IMR-90 (cell line): Measurements from ENCODE around the gene NEGR1.

Source experiments
- CHD1 ChIP-seq: IDR thresholded peaks from 2 replicates; pipeline ENCODE4 v1.6.1; 2012; ENCODE audit warnings: low read depth, low read length, improper control_type of control experiment
- CTCF ChIP-seq: conservative IDR thresholded peaks from 2 replicates; pipeline ENCODE4 v1.5.1; 2012; ENCODE audit warnings: mild to moderate bottlenecking, low read depth, low read length, improper control_type of control experiment
- FOS ChIP-seq: fragments of 150-350 bp; IDR thresholded peaks from 2 replicates; pipeline ENCODE4 v1.6.1; 2016; ENCODE audit warnings: low read depth, low read length
- MAFK ChIP-seq: IDR thresholded peaks from 2 replicates; pipeline ENCODE4 v1.6.1; 2012; ENCODE audit warnings: low read depth, low read length, improper control_type of control experiment
- MXI1 ChIP-seq: IDR thresholded peaks from 2 replicates; pipeline ENCODE4 v1.6.1; 2012; ENCODE audit warnings: low read depth, mild to moderate bottlenecking, low read length, moderate library complexity, borderline replicate concordance
- POLR2A ChIP-seq: IDR thresholded peaks from 2 replicates; pipeline ENCODE4 v1.6.1; 2012; ENCODE audit warnings: mild to moderate bottlenecking, low read depth, low read length
- RAD21 ChIP-seq: IDR thresholded peaks from 2 replicates; pipeline ENCODE4 v1.6.1; 2012; ENCODE audit warnings: low read length, improper control_type of control experiment
- RCOR1 ChIP-seq: IDR thresholded peaks from 2 replicates; pipeline ENCODE4 v1.6.1; 2012; ENCODE audit warnings: mild to moderate bottlenecking, low read length, improper control_type of control experiment; ENCODE audit not compliant: insufficient replicate concordance
- RFX5 ChIP-seq: IDR thresholded peaks from 2 replicates; pipeline ENCODE4 v1.8.0; 2012; ENCODE audit warnings: low read depth, mild to moderate bottlenecking, low read length, moderate library complexity
- SMC3 ChIP-seq: fragments of 150-350 bp; IDR thresholded peaks from 2 replicates; pipeline ENCODE4 v1.6.1; 2016; ENCODE audit warnings: low read depth, mild to moderate bottlenecking, antibody characterized with exemption, low read length, moderate library complexity
- TF ChIP-seq, protein P1 (sequence below): fragments of 150-350 bp; IDR thresholded peaks from 2 replicates; pipeline ENCODE4 v1.6.1; 2017; ENCODE audit warnings: mild to moderate bottlenecking, antibody characterized with exemption, low read length, low read depth

- TF ChIP-seq SMC3 (no peak), POLR2A (no peak), FOS (no peak), CTCF (no peak), MXI1 (no peak), RFX5 (no peak), CHD1 (no peak), RAD21 (no peak), MAFK (no peak), RCOR1 (no peak)
- TF ChIP-seq, protein P1, sequence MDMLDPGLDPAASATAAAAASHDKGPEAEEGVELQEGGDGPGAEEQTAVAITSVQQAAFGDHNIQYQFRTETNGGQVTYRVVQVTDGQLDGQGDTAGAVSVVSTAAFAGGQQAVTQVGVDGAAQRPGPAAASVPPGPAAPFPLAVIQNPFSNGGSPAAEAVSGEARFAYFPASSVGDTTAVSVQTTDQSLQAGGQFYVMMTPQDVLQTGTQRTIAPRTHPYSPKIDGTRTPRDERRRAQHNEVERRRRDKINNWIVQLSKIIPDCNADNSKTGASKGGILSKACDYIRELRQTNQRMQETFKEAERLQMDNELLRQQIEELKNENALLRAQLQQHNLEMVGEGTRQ = no peak
Measured at GRCh38 chr1:71753746-71754145, 528.6 kb downstream of the NEGR1 start.
